CD14-positive monocyte (primary cell): ENCODE data around the gene FH. TPM values are rescaled to one million over a fixed set of nuclear protein-coding genes. Genes with fewer than 3 reads are reported as not detected.

Experiments used
- DNase-seq, 3 donors: peaks; one replicate each; pipeline ENCODE4 v3.0.0-alpha.2; 2011 to 2022
- H2AFZ ChIP-seq: 2 replicates; pipeline ENCODE4 v1.6.0; 2012; ENCODE audit warnings: mild to moderate bottlenecking, low read depth, low read length, inconsistent platforms; ENCODE audit not compliant: insufficient read depth, poor library complexity, severe bottlenecking
- H3K27ac ChIP-seq, 2 donors: 1 replicate in 1 of 2; 2 replicates in 1 of 2; pipeline ENCODE4 v1.5.1; 2012 to 2013; ENCODE audit warnings: low read length in 2 of 2, control low read depth in 1 of 2, inconsistent platforms in 1 of 2, low read depth in 1 of 2, mild to moderate bottlenecking in 1 of 2
- H3K27me3 ChIP-seq, 2 donors: one replicate each; pipeline versions ENCODE4 v1.6.0 to v1.6.1; 2011 to 2013; ENCODE audit warnings: low read length in 2 of 2; ENCODE audit not compliant: control insufficient read depth in 2 of 2, insufficient read depth in 2 of 2
- H3K36me3 ChIP-seq, 2 donors: replicated peaks in 1 of 2; 1 replicate in 1 of 2; 2 replicates in 1 of 2; pipeline versions ENCODE4 v1.5.1 to v1.6.1; 2012 to 2013; ENCODE audit warnings: low read length in 2 of 2, control low read depth in 1 of 2, inconsistent platforms in 1 of 2, mild to moderate bottlenecking in 1 of 2; ENCODE audit not compliant: insufficient read depth in 2 of 2, control insufficient read depth in 1 of 2
- H3K4me1 ChIP-seq, 2 donors: 1 replicate in 1 of 2; 2 replicates in 1 of 2; pipeline versions ENCODE4 v1.5.1 to v1.6.1; 2012 to 2013; ENCODE audit warnings: low read length in 2 of 2, control low read depth in 1 of 2, inconsistent platforms in 1 of 2, mild to moderate bottlenecking in 1 of 2, moderate library complexity in 1 of 2; ENCODE audit not compliant: insufficient read depth in 2 of 2, control insufficient read depth in 1 of 2
- H3K4me2 ChIP-seq: replicated peaks from 2 replicates; pipeline ENCODE3; 2012; ENCODE audit warnings: low read length, moderate library complexity, mild to moderate bottlenecking; ENCODE audit not compliant: poor library complexity, severe bottlenecking; ENCODE audit errors: extremely low read depth
- H3K4me3 ChIP-seq, 3 experiments: fragments of 200-600 bp in 1 of 3; sonication (generic) in 1 of 3; replicated peaks in 1 of 3; 1 replicate in 2 of 3; 2 replicates in 1 of 3; pipeline ENCODE4 v1.5.1; 2011 to 2013; ENCODE audit warnings: low read length in 3 of 3, mild to moderate bottlenecking in 3 of 3, control low read depth in 2 of 3, low read depth in 2 of 3, inconsistent platforms in 1 of 3, moderate library complexity in 1 of 3
- H3K79me2 ChIP-seq: 2 replicates; pipeline ENCODE4 v1.6.0; 2012; ENCODE audit warnings: mild to moderate bottlenecking, control low read depth, inconsistent platforms, low read length, moderate library complexity; ENCODE audit not compliant: insufficient read depth
- H3K9ac ChIP-seq: 2 replicates; pipeline ENCODE4 v1.6.0; 2017; ENCODE audit warnings: low read length, mild to moderate bottlenecking; ENCODE audit not compliant: insufficient read depth, poor library complexity, severe bottlenecking
- H3K9me3 ChIP-seq, 2 donors: replicated peaks in 1 of 2; 1 replicate in 1 of 2; 2 replicates in 1 of 2; pipeline versions ENCODE4 v1.5.1 to v1.6.1; 2012 to 2013; ENCODE audit warnings: low read length in 2 of 2, control low read depth in 1 of 2; ENCODE audit not compliant: control insufficient read depth in 1 of 2, insufficient read depth in 1 of 2
- H4K20me1 ChIP-seq: 2 replicates; pipeline ENCODE4 v1.6.0; 2012; ENCODE audit warnings: mild to moderate bottlenecking, low read length, control low read depth, moderate library complexity; ENCODE audit not compliant: insufficient read depth
- H3K27ac Mint-ChIP-seq, 7 donors: one replicate each; pipeline ENCODE4 v1.8.0; 2020; ENCODE audit warnings: mild to moderate bottlenecking in 7 of 7, mixed read lengths in 7 of 7, moderate library complexity in 6 of 7, inconsistent platforms in 2 of 7
- H3K27me3 Mint-ChIP-seq, 3 donors: one replicate each; pipeline ENCODE4 v1.8.0; 2021 to 2022; ENCODE audit warnings: low read depth in 3 of 3, mild to moderate bottlenecking in 3 of 3, mixed read lengths in 3 of 3, moderate library complexity in 3 of 3, inconsistent platforms in 1 of 3
- H3K36me3 Mint-ChIP-seq, 2 donors: one replicate each; pipeline ENCODE4 v1.8.0; 2020; ENCODE audit warnings: mixed read lengths in 2 of 2, inconsistent platforms in 1 of 2, mild to moderate bottlenecking in 1 of 2
- H3K4me1 Mint-ChIP-seq: one replicate; pipeline ENCODE4 v1.8.0; 2020; ENCODE audit warnings: mild to moderate bottlenecking, mixed read lengths
- H3K4me3 Mint-ChIP-seq, 2 donors: one replicate each; pipeline ENCODE4 v1.8.0; 2020; ENCODE audit warnings: mild to moderate bottlenecking in 2 of 2, mixed read lengths in 2 of 2, moderate library complexity in 1 of 2
- H3K9me3 Mint-ChIP-seq, 7 donors: one replicate each; pipeline ENCODE4 v1.8.0; 2020 to 2022; ENCODE audit warnings: mixed read lengths in 7 of 7, mild to moderate bottlenecking in 6 of 7, moderate library complexity in 6 of 7, inconsistent platforms in 2 of 7
- CTCF ChIP-seq: fragments of 200-600 bp; IDR thresholded peaks from one replicate; pipeline ENCODE4 v1.8.0; 2022; ENCODE audit warnings: antibody characterized with exemption, mild to moderate bottlenecking
- WGBS: methylation state at CpG from one replicate; pipeline ENCODE4 v1.1.5; 2013; ENCODE audit warnings: missing lambda C conversion rate; ENCODE audit not compliant: insufficient coverage; 5-methylcytosine and 5-hydroxymethylcytosine counted together
- intact Hi-C, 2 donors: fragments of 100-400 bp; cut with micrococcal nuclease; formaldehyde crosslinking; loops; one replicate each; pipeline versions ENCODE4 v1.15.0 to v1.15.1; 2023
- polyA plus RNA-seq, 3 donors: library from polyadenylated mRNA; depleted of rRNA in 1 of 3; unstranded in 2 of 3; stranded (reverse) in 1 of 3; fragments of 300-500 nt in 2 of 3; fragments of >200 nt in 1 of 3; fragmentation: Illumina TruSeq in 2 of 3; gene quantifications; 1 replicate in 2 of 3; 2 replicates in 1 of 3; pipeline ENCODE4 v1.2.3, GENCODE V29; 2012 to 2021

Gene FH
- polyA plus RNA-seq, 3 donors: 21.1 to 34.9 (median 32.5) TPM

- H3K27me3 ChIP-seq: no peaks in the 10 kb centered on the region
- H3K79me2 ChIP-seq: no peaks in the 10 kb centered on the region
- TF ChIP-seq CTCF: no peak
- no peak overlapping the region for H3K9ac ChIP-seq
- H3K9me3 ChIP-seq: no peaks in the 10 kb centered on the region
- peaks cover 64 to 74% of the 10 kb centered on the region in 2 donors for H3K36me3 ChIP-seq
- no peaks in the 10 kb centered on the region for H3K4me1 ChIP-seq
- Mint-ChIP-seq H3K4me1 (no peaks in the 10 kb centered on the region), H3K27ac (no peak overlapping the region), H3K4me3 (no peak overlapping the region), H3K9me3 (no peaks in the 10 kb centered on the region), H3K36me3 (peaks cover 50 to 68% of the 10 kb centered on the region in 2 donors), H3K27me3 (no peaks in the 10 kb centered on the region)
- no peak for DNase-seq
- H2AFZ ChIP-seq: no peak overlapping the region
- H3K27ac ChIP-seq: no peak overlapping the region
- intact Hi-C loops: no loop called here
- H3K4me2 ChIP-seq: no peak overlapping the region
- H4K20me1 ChIP-seq: no peaks in the 10 kb centered on the region
- no peak overlapping the region for H3K4me3 ChIP-seq
- 92% methylated on average over 4 of the region's 5 CpGs for WGBS
Measured at GRCh38 chr1:241495741-241496140, 23.8 kb downstream of the FH start.

GRCh38 chr1:241488739-241489138 is 30.8 kb downstream of the FH start:
- Histone ChIP-seq H3K79me2 (no peaks in the 10 kb centered on the region), H3K9ac (no peak overlapping the region), H3K36me3 (peaks cover 3 to 5% of the 10 kb centered on the region in 2 donors), H3K9me3 (no peaks in the 10 kb centered on the region), H3K27ac (no peak overlapping the region), H3K4me1 (no peaks in the 10 kb centered on the region), H3K4me2 (no peak overlapping the region), H3K27me3 (no peaks in the 10 kb centered on the region), H3K4me3 (no peak overlapping the region), H2AFZ (no peak overlapping the region), H4K20me1 (no peaks in the 10 kb centered on the region)
- no peaks in the 10 kb centered on the region for H3K27me3 Mint-ChIP-seq
- H3K27ac Mint-ChIP-seq: peak overlapping the region in 1 of 7 donors; percentile 20
- H3K4me3 Mint-ChIP-seq: no peak overlapping the region
- no peaks in the 10 kb centered on the region for H3K9me3 Mint-ChIP-seq
- intact Hi-C loops: no loop called here
- DNase-seq: no peak
- no CpG with 5 or more reads among the region's 1 CpG for WGBS
- H3K36me3 Mint-ChIP-seq: peaks cover 4 to 13% of the 10 kb centered on the region in 2 donors
- no peaks in the 10 kb centered on the region for H3K4me1 Mint-ChIP-seq
- no peak for TF ChIP-seq CTCF
